M059J (cell line): ENCODE results near the gene ABI1. TPM values are rescaled to one million over a fixed set of nuclear protein-coding genes. Genes with fewer than 3 reads are reported as not detected.
A peak's percentile ranks its signal among the peaks of the same experiment; 100 is the strongest.

ENCODE experiments used
- DNase-seq: peaks from one replicate; pipeline ENCODE4 v3.0.0-alpha.2; 2012; ENCODE audit warnings: low read depth
- total RNA-seq: library from RNA; depleted of rRNA; stranded (reverse); fragments of >200 nt; shearing (Covaris generic); gene quantifications from 2 replicates; pipeline ENCODE4 v1.2.3, GENCODE V29; 2014

ABI1 gene
- total RNA-seq, 1 experiment from 2014 or later, result 32.0 TPM

DNA sequence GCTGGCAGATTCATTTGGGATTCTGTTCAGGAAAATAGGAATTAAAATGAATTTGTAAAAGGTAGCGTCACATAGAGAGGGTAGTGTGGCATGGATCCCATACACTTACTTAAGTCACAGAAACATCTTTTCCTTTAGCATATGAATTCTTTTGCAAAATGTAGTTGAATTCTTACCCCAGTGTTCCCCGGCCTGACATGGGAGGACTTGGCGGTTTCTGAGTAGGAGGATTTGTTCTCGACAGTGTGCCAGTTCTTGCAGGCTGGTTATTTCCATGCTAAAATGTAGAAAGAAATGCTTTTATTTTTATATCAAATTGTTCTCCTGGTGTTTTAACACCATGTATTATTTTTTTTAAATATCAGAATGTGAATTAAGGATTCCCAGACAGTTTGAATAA is 90.7 kb downstream of the ABI1 start:
- DNase-seq, result no peak

DNA sequence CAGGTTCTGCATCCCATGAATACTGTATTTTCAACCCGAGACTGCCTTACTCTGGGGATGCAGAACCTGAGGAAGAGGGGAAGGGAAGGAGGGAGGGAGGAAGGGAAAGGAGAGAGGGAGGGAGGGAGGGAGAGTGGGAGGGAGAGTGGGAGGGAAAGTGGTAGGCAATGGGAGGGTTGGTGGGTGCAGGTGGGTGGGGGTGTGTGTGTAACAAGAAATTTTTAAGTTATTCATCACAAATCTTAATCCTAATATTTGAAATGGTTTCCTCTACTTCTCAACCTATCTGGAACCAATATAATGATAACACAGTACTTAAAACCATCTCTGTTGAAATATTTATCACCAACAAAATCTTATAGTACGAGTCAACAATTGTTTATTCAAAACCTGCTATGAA is 95.2 kb downstream of the ABI1 start:
- no peak for DNase-seq

DNA sequence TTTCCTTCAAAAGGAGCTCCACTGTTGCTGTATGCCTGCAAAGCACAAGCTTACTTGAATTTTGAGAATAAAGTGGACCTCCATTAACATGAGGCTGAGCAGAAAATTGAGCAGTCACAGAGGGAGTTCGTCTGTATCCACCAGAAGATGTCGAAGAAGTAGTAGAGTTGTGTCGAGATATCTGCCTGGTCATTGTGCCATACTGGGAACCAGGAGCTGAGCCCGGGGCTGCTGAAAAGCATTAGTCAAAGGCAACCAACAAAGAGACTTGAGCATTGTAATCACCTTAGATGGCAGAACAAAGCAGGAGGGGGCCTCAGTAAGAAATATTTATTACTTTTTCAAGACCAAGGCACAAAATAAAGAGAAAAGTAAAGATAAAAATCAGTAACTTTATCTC is 101.8 kb downstream of the ABI1 start:
- no peak for DNase-seq

DNA sequence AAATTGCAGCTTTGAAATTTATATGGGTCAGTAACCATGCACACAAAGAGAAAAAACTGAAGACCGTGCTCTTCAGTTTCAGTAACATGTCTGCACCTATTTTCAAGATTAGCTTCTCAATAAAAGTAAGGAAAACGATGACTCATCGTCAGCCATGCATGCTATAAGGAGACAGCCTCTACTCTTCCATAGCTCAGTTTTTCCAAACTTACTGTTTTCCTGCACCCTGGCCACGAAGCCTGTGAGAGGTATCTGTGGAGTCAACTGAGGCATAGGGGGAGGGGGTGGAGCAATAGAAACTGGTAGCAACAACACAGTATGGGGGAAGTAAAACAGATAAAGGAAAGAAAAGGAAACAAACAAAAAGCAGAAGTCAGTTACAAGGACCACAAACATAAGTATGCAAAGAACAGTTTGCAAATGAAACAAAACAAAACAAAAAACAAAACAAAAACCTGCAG is 105.3 kb downstream of the ABI1 start:
- DNase-seq, result peak; percentile 52

DNA sequence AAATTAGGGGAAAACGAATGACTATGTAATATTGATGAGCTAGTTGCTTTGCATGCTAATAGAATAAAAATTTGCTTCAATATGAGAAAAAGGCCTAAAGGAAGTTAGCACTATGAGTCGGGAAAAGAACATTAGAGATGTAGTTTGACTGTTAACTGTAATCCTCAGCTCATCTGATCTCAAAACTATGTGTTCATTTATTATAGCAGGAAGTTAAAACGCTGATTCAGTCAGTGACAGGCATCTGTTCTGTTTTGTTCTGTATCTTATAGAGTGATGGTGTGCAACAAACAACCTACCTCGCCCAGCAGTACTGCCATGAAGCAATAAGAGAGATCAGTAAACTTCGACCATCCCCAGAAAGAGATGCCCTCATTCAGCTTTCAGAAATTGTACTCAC is 114.7 kb downstream of the ABI1 start:
- no peak for DNase-seq

DNA sequence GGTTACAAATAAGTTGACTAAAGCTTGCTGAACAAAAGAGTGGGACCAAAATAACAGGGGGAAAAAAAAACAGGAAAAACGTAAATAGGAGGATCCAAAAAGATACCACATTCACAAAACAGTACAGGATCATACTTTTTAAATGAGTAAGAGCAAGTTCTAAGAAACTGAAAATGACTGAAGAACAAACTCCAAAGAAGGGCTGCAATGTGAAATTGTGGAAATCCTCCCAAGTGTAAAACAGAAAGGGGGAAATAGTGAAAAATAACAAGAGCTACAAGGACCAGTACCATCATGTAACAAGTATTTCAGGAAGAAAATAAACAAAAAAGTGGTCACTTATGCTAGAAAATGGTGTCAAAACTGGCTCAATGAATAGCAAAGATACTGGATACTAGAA is 116.9 kb downstream of the ABI1 start:
- DNase-seq, result no peak

DNA sequence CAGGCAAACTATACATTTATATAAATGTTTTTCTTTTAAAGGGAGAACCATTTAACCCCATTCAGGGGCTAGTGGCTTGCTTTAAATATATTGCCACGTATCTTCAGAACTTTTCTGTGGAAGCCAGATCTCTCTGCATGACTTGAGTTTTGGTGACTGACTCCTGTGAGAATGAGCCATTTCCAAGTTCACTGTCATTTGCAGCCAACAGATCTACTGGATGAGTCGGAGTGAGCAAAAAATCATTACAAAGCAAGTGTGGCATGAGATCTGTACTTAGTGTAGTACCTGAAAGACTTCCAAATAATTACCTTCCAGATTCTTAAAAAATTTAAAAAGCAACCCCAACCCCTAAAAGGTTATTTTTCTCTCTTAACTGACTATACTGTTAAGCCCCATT is 117.7 kb downstream of the ABI1 start:
- DNase-seq, result no peak

DNA sequence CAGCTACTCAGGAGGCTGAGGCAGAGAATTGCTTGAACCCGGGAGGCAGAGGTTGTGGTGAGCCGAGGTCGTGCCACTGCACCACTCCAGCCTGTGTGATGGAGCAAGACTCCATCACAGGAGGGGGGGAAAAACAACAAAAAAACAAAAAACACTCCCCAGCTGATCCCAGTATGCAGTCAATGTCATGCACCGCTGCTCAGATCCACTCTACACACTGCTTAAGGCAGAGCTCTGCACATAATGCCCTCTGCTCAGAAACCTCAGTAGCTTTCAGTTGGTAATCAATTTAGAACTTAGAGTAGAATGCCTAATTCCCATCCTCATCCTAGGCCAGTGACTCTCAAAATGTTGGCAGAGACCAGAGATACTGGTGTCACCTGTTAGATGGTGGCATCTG is 119.4 kb downstream of the ABI1 start:
- DNase-seq, result no peak

DNA sequence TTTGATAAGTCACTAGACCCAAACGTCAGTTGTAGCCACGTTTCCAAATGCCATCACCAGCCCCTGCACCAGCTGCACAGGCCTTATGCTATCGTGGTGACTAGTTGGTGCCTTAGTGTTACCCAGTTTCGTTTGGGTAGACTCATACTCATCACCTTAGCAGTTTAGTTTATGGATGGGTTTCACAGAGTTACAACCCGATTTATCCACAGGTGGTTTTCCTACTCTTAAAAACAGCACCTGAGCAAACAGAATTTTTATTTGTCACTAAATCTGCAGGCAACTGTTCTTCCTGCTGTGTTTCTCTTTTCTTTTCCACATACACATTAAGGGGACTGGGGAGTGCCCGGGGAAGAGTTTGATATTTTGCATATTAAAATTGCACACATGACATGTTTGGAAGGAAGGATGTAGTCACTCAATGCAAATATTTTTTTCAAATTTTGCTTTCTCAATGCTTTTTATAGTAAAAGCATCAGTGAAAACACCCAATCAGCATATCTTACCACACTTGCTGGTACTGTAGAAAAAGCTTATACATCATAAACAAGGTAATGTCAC is 121.6 kb downstream of the ABI1 start:
- DNase-seq, result no peak

DNA sequence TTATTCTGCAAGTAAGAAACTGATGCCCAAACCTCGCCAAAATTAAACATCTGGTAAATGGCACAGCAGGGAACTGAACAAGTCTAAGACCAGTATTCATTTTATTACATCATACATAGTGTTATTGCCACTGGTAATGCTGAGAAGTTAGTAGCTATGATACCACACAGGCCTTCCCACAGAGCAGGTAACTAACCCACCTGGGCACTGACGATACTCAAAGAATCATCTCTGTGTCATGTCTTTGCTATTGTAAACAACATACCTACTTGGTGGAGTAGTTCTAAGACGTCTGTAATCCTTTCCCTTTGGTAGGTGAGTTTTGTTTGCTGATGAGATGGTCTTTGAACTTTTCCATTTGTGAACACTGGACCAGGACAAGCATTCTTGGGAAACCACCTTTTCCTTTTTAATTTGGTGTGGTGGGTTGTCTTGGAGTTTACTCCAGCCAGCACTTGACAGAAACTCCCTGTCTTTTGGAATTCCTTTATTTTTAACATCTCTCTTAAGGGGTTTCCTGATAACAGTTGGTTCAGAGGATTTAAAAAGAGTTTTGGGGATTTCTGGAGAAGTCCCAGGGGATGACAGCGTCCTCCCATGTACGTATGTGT is 122.4 kb downstream of the ABI1 start:
- no peak for DNase-seq

DNA sequence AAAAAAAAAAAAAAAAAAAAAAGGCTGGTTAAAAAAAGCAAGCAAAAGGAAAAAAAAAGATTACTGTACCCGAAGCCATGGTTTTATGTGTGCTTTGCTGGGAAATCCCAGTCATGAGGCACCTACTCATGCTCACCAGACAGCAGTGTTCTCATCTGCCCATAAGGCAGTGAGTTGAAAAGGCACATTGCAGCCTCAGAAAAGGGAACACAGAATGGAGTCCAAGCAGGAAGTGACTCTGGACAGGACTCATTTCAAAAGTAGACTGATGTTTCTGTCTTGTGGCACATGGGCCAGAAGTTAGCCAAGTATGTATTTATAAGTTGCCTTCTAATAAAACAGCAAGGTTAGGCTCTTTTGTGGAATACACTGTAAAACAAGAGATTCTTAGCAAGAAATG is 123.0 kb downstream of the ABI1 start:
- no peak for DNase-seq

DNA sequence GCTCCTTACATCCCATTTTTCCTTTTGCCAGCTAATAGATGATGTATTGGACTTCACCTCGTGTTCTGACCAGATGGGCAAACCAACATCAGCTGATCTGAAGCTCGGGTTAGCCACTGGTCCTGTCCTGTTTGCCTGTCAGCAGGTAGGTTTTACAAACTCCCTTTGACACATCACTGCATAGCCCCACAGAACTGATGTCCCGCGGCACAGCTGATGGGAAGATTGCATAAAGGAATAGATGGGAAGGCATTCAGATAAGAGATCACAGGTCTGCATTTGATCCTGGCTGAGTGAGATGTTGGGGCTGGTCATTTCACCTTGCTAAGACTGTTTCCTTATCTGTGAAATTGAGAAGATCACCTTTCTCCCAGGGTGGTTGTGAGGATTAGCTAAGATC is 125.3 kb downstream of the ABI1 start:
- DNase-seq, result no peak

DNA sequence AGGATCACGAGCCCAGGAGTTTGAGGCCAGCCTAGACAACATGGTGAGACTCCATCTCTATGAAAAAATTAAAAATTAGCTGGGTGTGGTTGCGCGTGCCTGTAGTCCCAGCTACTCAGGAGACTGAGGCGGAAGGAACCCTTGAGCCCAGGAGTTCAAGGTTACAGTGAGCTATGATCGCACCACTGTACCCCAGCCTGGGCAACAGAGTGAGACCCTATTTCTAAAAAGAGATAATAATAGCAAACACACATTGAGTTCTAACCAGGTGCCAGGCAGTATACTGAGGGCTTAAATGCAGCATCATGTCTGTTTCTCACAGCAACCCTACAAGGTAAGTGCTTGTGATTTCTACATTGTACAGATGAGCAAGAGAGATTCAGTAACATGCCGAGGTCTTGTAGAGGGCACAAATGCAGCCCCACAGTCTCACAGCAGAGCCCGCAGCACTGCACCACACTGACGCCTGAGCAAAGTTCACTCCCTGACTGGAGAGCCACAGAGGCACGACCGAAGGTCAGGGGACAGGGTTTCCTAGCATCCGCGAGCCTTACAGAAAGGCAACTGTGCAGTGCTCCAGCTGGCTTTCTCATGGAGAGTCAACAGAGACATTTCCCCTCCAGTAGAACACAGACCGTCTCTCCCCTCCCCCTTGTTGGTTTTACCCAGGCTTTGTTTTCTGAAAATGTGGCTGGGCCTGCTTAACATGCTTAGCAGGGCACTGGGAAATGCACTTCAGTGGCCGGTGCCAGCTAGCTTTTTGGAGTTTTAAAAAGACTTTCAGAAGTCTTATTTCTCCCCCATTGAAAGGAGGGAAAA is 126.8 kb downstream of the ABI1 start:
- DNase-seq, result no peak

DNA sequence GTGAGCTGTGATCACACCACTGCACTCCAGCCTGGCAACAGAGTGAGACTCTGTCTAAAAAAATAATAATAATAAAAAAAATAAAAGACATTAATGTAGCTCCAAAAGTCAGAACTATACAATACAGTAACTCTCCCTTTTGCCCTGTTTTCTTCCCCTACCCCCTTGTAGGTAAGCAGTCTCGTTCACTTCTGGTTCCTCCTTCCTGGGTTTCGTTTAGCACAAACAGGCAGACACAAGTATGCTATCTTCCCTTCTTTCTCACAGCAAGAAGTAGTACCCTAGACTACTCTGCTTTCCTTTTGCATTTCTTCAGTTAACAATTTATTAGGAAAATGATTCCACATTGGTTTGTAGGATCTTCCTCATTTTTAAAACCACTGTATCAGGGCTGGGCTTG is 130.2 kb downstream of the ABI1 start:
- DNase-seq, result no peak

DNA sequence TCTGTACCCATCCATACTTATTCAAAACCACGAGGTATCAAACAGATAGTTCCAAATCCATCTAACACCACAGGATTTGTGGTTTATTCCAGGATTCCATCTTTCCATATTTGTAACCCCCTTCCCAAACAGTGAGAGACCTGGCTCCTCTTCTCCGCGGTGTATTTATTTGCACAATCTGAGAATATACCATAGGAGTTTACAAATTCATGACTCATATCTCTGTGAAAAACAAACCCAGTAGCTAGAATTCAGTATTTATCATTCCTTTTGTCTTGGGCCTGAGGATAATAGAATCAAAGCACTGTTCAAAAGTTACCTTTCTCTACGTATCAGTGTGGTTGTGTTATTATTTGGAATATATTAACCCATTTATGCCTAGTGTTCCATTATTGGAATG is 131.4 kb downstream of the ABI1 start:
- DNase-seq, result no peak

DNA sequence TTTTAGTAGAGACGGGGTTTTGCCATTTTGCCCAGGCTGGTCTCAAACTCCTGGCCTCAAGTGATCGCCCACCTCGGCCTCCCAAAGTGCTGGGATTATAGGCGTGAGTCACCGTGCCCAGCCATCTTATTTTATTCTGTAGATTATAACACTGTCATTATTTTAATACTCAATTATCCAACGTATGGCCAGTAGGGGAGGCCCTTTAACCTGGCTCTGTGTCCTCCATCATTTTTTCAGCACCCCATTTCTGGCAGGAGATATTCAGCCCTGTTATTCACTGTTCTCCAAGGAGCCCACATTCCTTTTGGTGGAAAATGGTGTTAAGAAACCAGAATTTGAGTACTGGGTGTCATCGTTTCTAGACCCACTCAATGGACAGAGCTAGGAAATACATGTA is 131.8 kb downstream of the ABI1 start:
- no peak for DNase-seq

DNA sequence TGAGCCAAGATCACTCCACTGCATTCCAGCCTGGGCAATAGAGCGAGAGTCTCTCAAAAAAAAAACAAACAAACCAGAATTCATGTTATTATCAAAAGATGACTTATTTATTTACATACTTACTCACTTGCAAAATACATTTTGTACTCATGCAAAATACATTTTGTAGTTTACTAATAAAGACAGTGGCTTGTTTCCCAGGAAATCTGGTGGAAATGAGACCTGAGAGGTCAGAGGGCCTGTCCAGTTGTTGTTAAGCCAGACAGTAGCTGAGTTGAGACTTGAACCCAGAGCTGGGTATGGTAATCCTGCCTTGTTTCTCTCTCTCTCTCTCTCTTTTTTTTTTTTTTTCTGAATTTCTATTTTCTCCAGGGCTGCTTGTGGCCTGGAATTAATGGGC is 133.8 kb downstream of the ABI1 start:
- no peak for DNase-seq

DNA sequence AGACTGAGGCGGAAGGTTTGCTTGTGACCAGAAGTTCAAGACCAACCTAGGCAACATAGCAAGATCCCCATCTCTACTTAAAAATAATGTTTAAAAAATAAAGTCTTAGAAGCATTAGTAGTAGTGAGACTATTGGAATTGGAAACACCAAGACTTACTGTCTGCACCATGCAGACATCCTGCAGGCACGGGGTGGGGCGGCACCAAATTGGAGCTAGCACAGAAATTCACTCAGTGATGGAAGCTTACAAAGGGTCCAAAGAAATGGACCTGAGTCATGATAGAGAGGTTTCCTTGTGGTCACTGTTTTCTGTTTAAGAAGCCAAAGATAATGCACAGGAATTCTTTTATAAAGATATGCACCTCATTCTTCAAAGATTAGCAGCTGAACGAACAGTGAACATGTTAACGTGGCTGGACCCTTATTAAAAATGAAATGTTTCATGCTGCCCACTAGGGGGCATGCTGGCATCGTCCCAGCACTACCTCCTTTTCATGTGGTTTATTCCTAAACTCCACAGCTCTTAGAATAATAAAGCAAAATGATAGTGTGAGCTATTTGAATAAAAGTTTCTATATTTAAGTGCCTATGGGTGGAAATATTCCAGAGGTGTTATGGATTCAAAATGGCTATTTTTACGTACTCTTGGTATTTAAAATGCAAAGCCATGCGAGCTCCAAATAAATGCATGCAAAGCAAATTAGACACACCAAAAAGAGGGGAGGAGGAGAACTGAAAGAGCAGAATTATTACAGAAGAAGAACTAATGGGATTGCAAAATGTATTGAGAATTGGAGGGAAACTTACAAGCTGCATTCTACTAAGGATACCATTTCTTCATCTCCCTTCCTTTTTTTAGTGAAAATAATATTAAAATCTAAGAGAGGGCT is 134.7 kb downstream of the ABI1 start:
- peak; percentile 32 for DNase-seq

DNA sequence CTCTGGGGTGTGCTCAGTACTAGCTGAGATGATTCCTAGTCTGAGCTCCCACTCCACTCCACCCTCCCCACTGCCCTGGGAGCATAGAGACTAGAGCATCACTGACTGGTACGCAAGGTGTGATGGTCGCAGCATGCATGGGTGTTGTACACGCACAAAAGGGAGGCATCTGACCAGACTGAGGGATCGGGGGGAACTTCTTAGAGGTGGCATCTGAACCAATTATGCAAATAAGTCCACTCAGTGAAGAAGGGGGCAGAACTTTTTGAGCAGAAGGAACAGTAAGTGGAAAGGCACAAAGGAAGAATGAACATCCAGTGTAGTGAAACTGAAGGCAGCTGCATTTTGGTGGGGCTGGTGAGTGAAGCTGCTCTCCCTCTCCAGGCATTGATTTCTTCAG is 137.7 kb downstream of the ABI1 start:
- no peak for DNase-seq

DNA sequence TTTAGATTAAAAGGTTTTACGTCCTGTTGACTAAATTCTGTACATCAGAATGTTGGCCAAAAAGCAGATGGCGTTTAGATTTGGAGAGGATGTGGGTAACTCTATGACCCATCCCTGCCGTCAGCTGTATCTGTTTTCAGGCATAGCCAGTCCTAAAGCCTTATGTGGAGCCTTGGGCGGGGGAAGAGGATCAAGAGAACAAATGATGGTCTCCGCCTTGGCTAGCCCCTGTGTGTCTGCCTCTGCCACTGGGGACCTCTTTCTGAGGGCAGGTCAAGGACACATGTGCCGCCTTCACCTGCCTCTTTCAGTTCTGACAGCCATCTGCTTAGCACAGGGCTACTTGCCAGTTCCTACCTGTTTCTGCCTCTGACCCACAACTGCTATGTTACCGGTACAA is 139.2 kb downstream of the ABI1 start:
- DNase-seq, result no peak

DNA sequence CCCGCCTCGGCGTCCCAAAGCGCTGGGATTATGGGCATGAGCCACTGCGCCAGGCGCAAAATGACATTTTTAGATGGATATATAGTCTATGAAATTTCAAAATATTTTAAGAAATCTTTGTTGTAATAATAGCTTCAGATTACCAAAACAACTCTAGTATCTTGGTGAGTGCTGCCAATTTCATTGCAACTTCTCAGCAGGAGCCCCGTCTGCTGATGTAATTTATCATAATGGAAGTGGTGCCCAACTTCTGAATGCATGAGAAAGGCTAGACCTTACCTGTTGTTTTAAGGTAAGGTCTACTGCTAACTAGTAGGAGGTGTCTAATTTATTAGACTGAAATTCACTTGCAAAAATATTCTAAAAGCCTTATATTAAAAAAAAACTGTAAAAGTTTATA is 143.3 kb downstream of the ABI1 start:
- DNase-seq, result no peak

DNA sequence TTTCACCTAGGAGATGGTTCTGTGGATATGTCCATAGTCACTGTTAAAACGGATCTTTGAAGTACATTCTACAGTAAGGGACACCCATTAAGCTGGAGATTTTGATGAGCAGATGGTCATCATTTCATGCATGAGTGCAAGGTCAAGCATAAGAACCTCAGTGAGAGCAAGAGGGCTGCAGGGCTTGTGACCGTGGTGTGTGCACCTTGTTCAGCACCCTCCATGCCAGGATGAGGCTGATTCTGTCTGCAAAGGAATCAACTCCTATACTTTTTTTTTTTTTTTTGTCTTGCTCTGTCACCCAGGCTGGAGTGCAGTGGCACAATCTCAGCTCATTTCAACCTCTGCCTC is 145.6 kb downstream of the ABI1 start:
- DNase-seq, result no peak
